BE2C (cell line): ENCODE results near the gene ARHGAP18.

Source experiments
- DNase-seq: peaks from one replicate; pipeline ENCODE4 v3.0.0-alpha.2; 2020
- H3K27me3 ChIP-seq: fragments of 250-450 bp; sonication (Bioruptor Pico); 2 replicates; pipeline ENCODE4 v1.5.1; 2020; ENCODE audit warnings: mild to moderate bottlenecking
- H3K36me3 ChIP-seq: fragments of 250-450 bp; sonication (Bioruptor Pico); 2 replicates; pipeline ENCODE4 v1.5.1; 2020; ENCODE audit warnings: mild to moderate bottlenecking
- H3K4me1 ChIP-seq: fragments of 250-450 bp; sonication (Bioruptor Pico); 2 replicates; pipeline ENCODE4 v1.5.1; 2020
- H3K4me3 ChIP-seq: 2 replicates; pipeline ENCODE4 v1.5.1; 2011; ENCODE audit warnings: low read depth, low read length
- H3K9me3 ChIP-seq: fragments of 250-450 bp; sonication (Bioruptor Pico); 2 replicates; pipeline ENCODE4 v1.5.1; 2020
- TF ChIP-seq, protein P1 (sequence below): IDR thresholded peaks from 2 replicates; pipeline ENCODE4 v1.5.1; 2012; ENCODE audit warnings: mild to moderate bottlenecking, low read depth, low read length

The ARHGAP18 gene

DNA sequence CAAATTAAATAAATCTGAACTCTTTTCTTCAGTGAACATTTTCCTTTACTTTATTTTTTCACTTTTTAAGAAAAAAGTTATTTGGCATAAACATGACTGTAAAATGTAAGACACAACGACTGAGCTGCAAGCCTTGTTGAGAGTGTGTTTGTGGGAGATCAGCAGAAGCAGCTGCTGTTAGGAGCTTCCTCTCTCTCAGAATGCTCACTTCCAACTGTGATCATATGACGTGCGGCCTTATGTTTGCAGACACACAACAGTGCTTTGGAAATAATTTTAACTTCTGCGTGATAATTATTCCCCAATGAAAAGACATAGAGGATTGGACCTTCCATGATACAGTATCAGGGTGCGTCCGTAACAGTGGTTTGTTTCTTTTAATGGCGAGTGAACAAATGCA, 104.0 kb downstream of the ARHGAP18 start:
- TF ChIP-seq, protein P1, sequence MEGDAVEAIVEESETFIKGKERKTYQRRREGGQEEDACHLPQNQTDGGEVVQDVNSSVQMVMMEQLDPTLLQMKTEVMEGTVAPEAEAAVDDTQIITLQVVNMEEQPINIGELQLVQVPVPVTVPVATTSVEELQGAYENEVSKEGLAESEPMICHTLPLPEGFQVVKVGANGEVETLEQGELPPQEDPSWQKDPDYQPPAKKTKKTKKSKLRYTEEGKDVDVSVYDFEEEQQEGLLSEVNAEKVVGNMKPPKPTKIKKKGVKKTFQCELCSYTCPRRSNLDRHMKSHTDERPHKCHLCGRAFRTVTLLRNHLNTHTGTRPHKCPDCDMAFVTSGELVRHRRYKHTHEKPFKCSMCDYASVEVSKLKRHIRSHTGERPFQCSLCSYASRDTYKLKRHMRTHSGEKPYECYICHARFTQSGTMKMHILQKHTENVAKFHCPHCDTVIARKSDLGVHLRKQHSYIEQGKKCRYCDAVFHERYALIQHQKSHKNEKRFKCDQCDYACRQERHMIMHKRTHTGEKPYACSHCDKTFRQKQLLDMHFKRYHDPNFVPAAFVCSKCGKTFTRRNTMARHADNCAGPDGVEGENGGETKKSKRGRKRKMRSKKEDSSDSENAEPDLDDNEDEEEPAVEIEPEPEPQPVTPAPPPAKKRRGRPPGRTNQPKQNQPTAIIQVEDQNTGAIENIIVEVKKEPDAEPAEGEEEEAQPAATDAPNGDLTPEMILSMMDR: no peak
- Histone ChIP-seq H3K4me3 (no peak overlapping the region), H3K4me1 (no peaks in the 10 kb centered on the region), H3K9me3 (no peaks in the 10 kb centered on the region), H3K36me3 (no peaks in the 10 kb centered on the region), H3K27me3 (no peaks in the 10 kb centered on the region)
- DNase-seq: no peak

DNA sequence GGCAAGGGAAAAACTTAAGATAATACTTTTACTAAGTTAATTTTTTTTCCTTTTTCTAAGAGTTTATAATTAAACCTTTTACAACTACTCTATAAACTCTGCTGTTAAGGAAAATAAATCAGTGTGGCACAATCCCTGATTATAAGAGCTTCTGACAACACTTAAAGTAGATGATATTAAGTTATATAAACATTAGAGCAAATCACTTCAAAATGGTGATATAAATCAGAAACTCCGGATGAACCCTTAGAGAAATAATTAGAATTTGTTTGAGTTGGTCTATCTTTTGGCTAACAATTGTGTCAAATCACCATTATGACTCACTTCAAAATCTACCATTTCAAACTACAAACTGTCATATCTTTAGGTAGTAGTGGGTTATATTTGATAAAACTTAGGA, 104.9 kb downstream of the ARHGAP18 start:
- no peak overlapping the region for H3K4me3 ChIP-seq
- TF ChIP-seq, protein P1: no peak
- no peak for DNase-seq
- no peaks in the 10 kb centered on the region for H3K27me3 ChIP-seq
- no peaks in the 10 kb centered on the region for H3K9me3 ChIP-seq
- H3K4me1 ChIP-seq: no peaks in the 10 kb centered on the region
- H3K36me3 ChIP-seq: no peaks in the 10 kb centered on the region

DNA sequence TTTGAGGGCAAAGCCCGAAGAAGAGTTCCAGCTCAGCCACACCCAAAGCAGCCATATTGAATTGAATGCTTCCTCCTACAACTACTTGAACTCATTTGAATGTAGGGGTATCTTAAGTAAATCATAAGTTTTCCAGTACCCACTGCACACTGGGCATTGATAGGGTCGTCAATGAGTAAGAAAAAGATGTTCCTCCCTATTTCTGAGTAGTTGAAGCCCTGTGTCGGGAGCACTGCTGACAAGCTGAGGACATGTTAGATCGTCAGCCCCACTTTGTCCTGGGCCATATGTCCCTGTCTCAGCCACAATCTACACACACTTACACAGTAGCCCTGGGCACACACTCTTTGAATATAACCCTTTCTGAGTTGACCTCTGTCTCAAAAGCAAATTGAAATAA, 105.7 kb downstream of the ARHGAP18 start:
- Histone ChIP-seq H3K36me3 (no peaks in the 10 kb centered on the region), H3K27me3 (no peaks in the 10 kb centered on the region), H3K4me1 (no peaks in the 10 kb centered on the region), H3K4me3 (no peak overlapping the region), H3K9me3 (no peaks in the 10 kb centered on the region)
- no peak for DNase-seq
- TF ChIP-seq, protein P1: no peak

DNA sequence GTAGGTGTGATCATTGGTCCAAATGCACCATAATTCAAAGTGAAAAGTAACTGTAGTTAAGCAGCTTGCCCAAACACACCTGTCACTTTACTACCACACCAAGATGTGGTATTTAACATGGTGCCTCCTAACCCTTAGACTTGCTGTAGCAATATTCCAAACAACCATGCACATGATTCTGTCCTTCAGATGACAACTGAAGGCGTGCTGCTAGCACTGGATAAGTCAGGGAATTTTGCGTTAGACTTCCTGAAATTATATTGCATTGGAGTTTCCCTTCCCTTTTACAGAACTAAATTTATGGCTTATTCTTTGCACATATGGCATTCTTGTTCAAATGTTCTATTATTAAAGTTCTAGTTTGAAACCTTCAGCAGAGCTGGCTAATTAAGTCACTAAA, 106.2 kb downstream of the ARHGAP18 start:
- H3K4me1 ChIP-seq: no peaks in the 10 kb centered on the region
- H3K4me3 ChIP-seq: no peak overlapping the region
- no peaks in the 10 kb centered on the region for H3K27me3 ChIP-seq
- no peaks in the 10 kb centered on the region for H3K36me3 ChIP-seq
- no peaks in the 10 kb centered on the region for H3K9me3 ChIP-seq
- DNase-seq: no peak
- TF ChIP-seq, protein P1: no peak

DNA sequence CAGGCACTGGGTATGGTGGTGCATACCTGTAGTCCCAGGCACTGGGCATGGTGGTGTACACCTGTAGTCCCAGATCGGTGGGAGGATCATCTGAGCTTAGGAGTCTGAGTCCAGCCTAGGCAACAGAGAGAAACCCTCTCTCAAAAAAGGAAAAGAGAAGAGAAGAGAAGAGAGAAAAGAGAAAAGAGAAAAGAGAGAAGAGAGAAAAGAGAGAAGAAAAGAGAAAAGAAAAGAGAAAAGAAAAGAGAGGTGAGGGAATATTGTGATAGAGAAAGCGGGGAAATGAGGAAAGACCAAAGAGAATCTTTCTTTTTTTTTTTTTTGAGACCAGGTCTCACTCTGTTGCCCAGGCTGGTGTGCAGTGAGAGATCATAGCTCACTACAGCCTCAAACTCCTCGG, 108.7 kb downstream of the ARHGAP18 start:
- TF ChIP-seq, protein P1: no peak

DNA sequence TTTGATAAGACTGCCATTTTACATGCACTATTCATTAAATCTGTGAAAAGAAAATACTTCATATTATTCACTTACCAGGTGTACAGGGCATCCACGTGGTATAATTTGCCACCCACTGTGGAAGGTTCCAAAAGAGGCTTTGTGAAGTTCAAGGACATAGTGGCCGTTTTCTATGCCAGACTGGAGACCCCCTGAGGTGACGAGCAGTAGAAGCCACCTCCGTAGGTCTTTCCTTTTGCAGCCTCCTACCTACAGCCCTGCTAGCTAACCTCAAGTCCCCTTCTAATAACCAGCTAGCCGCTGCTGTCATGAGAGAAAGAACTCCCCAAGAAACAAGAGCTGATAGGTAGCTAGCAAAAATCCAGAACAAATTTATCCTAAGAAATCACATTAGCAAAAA, 110.5 kb downstream of the ARHGAP18 start:
- no peak for DNase-seq
- Histone ChIP-seq H3K9me3 (no peaks in the 10 kb centered on the region), H3K27me3 (no peaks in the 10 kb centered on the region), H3K36me3 (no peaks in the 10 kb centered on the region), H3K4me3 (no peak overlapping the region), H3K4me1 (no peaks in the 10 kb centered on the region)
- TF ChIP-seq, protein P1: no peak

More for the DNA sequence above, 108.7 kb downstream of the ARHGAP18 start:
- H3K9me3 ChIP-seq: no peaks in the 10 kb centered on the region
- H3K27me3 ChIP-seq: no peaks in the 10 kb centered on the region
- H3K4me1 ChIP-seq: no peaks in the 10 kb centered on the region
- H3K4me3 ChIP-seq: no peak overlapping the region
- DNase-seq: no peak
- H3K36me3 ChIP-seq: no peaks in the 10 kb centered on the region
